Subcutaneous abdominal adipose tissue (tissue), 5 donors: ENCODE results near the gene MINK1.

ENCODE experiments used
- H3K27ac ChIP-seq: one replicate; pipeline ENCODE4 v1.7.0; 2013; ENCODE audit warnings: low read depth, mild to moderate bottlenecking, inconsistent platforms, low read length, moderate library complexity
- H3K27me3 ChIP-seq, 5 donors: one replicate each; pipeline ENCODE4 v1.7.0; 2013; ENCODE audit warnings: low read length in 5 of 5, inconsistent platforms in 1 of 5; ENCODE audit not compliant: control insufficient read depth in 5 of 5, insufficient read depth in 4 of 5
- H3K36me3 ChIP-seq, 5 donors: one replicate each; pipeline ENCODE4 v1.7.0; 2013; ENCODE audit warnings: low read length in 5 of 5; ENCODE audit not compliant: control insufficient read depth in 5 of 5, insufficient read depth in 5 of 5
- H3K4me1 ChIP-seq, 5 donors: one replicate each; pipeline ENCODE4 v1.7.0; 2013; ENCODE audit warnings: low read length in 5 of 5, mild to moderate bottlenecking in 3 of 5, moderate library complexity in 1 of 5; ENCODE audit not compliant: control insufficient read depth in 5 of 5, insufficient read depth in 5 of 5
- H3K4me3 ChIP-seq, 5 donors: one replicate each; pipeline ENCODE4 v1.7.0; 2013; ENCODE audit warnings: low read length in 5 of 5, low read depth in 1 of 5
- H3K9ac ChIP-seq, 5 donors: one replicate each; pipeline ENCODE4 v1.7.0; 2013; ENCODE audit warnings: low read length in 5 of 5, mild to moderate bottlenecking in 4 of 5, moderate library complexity in 3 of 5
- H3K9me3 ChIP-seq, 5 donors: one replicate each; pipeline ENCODE4 v1.7.0; 2013; ENCODE audit warnings: low read length in 5 of 5; ENCODE audit not compliant: control insufficient read depth in 5 of 5
- donor health status: healthy.
- donor health status: healthy.
- donor health status: healthy.
- donor health status: healthy.
- donor health status: healthy.

The MINK1 gene

GRCh38 chr17:4833941-4834680 is 971 bp downstream of the MINK1 start:
- H3K4me3 ChIP-seq: peak overlapping the region; percentile 71 to 93 (median 84)
- H3K36me3 ChIP-seq: peaks cover 0 to 3% (median 0%) of the 10 kb centered on the region in 5 donors
- H3K9me3 ChIP-seq: no peaks in the 10 kb centered on the region
- no peaks in the 10 kb centered on the region for H3K27me3 ChIP-seq
- H3K27ac ChIP-seq: peak overlapping the region; percentile 60
- H3K9ac ChIP-seq: peak overlapping the region in 4 of 5 donors; percentile 70 to 84 (median 74)
- H3K4me1 ChIP-seq: peaks cover 7 to 48% (median 39%) of the 10 kb centered on the region in 5 donors

- peaks cover 7 to 48% (median 39%) of the 10 kb centered on the region in 5 donors for H3K4me1 ChIP-seq
- H3K36me3 ChIP-seq: peaks cover 0 to 3% (median 0%) of the 10 kb centered on the region in 5 donors
- peak overlapping the region in 4 of 5 donors; percentile 71 to 93 (median 86) for H3K4me3 ChIP-seq
- peak overlapping the region in 2 of 5 donors; percentile 73 to 76 for H3K9ac ChIP-seq
- no peaks in the 10 kb centered on the region for H3K9me3 ChIP-seq
- no peaks in the 10 kb centered on the region for H3K27me3 ChIP-seq
- peak overlapping the region; percentile 60 for H3K27ac ChIP-seq
These were observed 1.5 kb downstream of the MINK1 start for GRCh38 chr17:4834681-4835020.

- Histone ChIP-seq H3K9me3 (no peaks in the 10 kb centered on the region), H3K27me3 (no peaks in the 10 kb centered on the region), H3K27ac (no peak overlapping the region), H3K4me1 (peaks cover 7 to 48% (median 44%) of the 10 kb centered on the region in 5 donors), H3K9ac (no peak overlapping the region), H3K4me3 (no peak overlapping the region), H3K36me3 (peaks cover 0 to 3% (median 0%) of the 10 kb centered on the region in 5 donors)
These were observed 3.1 kb downstream of the MINK1 start for GRCh38 chr17:4836221-4836620.

GRCh38 chr17:4837471-4838308 is 4.5 kb downstream of the MINK1 start:
- Histone ChIP-seq H3K4me1 (peaks cover 7 to 48% (median 41%) of the 10 kb centered on the region in 5 donors), H3K4me3 (no peak overlapping the region), H3K27me3 (no peaks in the 10 kb centered on the region), H3K27ac (no peak overlapping the region), H3K36me3 (peaks cover 0 to 3% (median 0%) of the 10 kb centered on the region in 5 donors), H3K9me3 (no peaks in the 10 kb centered on the region), H3K9ac (peak overlapping the region in 1 of 5 donors; percentile 36)

- no peak overlapping the region for H3K4me3 ChIP-seq
- H3K27ac ChIP-seq: no peak overlapping the region
- H3K27me3 ChIP-seq: no peaks in the 10 kb centered on the region
- H3K9ac ChIP-seq: no peak overlapping the region
- H3K4me1 ChIP-seq: peaks cover 7 to 48% (median 41%) of the 10 kb centered on the region in 5 donors
- H3K9me3 ChIP-seq: no peaks in the 10 kb centered on the region
- peaks cover 0 to 3% (median 0%) of the 10 kb centered on the region in 5 donors for H3K36me3 ChIP-seq
These were observed 5.2 kb downstream of the MINK1 start for GRCh38 chr17:4838309-4838785.

GRCh38 chr17:4839221-4839620 is 6.1 kb downstream of the MINK1 start:
- Histone ChIP-seq H3K27me3 (no peaks in the 10 kb centered on the region), H3K9ac (no peak overlapping the region), H3K4me3 (no peak overlapping the region), H3K27ac (no peak overlapping the region), H3K9me3 (no peaks in the 10 kb centered on the region), H3K36me3 (peaks cover 0 to 3% (median 0%) of the 10 kb centered on the region in 5 donors), H3K4me1 (peaks cover 3 to 42% (median 33%) of the 10 kb centered on the region in 5 donors)

- Histone ChIP-seq H3K4me1 (peaks cover 2 to 39% (median 24%) of the 10 kb centered on the region in 5 donors), H3K36me3 (peaks cover 0 to 3% (median 0%) of the 10 kb centered on the region in 5 donors), H3K4me3 (no peak overlapping the region), H3K27me3 (no peaks in the 10 kb centered on the region), H3K9ac (peak overlapping the region in 1 of 5 donors; percentile 22), H3K9me3 (no peaks in the 10 kb centered on the region), H3K27ac (no peak overlapping the region)
These were observed 7.1 kb downstream of the MINK1 start for GRCh38 chr17:4839965-4840892.

- Histone ChIP-seq H3K9me3 (no peaks in the 10 kb centered on the region), H3K36me3 (peaks cover 0 to 3% (median 0%) of the 10 kb centered on the region in 5 donors), H3K9ac (peak overlapping the region in 1 of 5 donors; percentile 23), H3K4me3 (no peak overlapping the region), H3K27ac (no peak overlapping the region), H3K4me1 (peaks cover 2 to 36% (median 22%) of the 10 kb centered on the region in 5 donors), H3K27me3 (no peaks in the 10 kb centered on the region)
These were observed 7.7 kb downstream of the MINK1 start for GRCh38 chr17:4840893-4841242.

GRCh38 chr17:4842376-4842775 is 9.2 kb downstream of the MINK1 start:
- H3K9ac ChIP-seq: no peak overlapping the region

More at GRCh38 chr17:4842376-4842775, 9.2 kb downstream of the MINK1 start:
- H3K9me3 ChIP-seq: no peaks in the 10 kb centered on the region
- peaks cover 2 to 29% (median 17%) of the 10 kb centered on the region in 5 donors for H3K4me1 ChIP-seq
- H3K4me3 ChIP-seq: no peak overlapping the region
- H3K27me3 ChIP-seq: no peaks in the 10 kb centered on the region
- H3K36me3 ChIP-seq: peaks cover 0 to 6% (median 0%) of the 10 kb centered on the region in 5 donors
- no peak overlapping the region for H3K27ac ChIP-seq
